Measurements from ENCODE around the gene MIGA1. TPM values are rescaled to one million over a fixed set of nuclear protein-coding genes. Genes with fewer than 3 reads are reported as not detected.

Gene MIGA1
- total and polyA plus RNA-seq, 2 of the 4 experiments (the other 2 are of a cell fraction), result 5.7 to 16.3 TPM

DNA sequence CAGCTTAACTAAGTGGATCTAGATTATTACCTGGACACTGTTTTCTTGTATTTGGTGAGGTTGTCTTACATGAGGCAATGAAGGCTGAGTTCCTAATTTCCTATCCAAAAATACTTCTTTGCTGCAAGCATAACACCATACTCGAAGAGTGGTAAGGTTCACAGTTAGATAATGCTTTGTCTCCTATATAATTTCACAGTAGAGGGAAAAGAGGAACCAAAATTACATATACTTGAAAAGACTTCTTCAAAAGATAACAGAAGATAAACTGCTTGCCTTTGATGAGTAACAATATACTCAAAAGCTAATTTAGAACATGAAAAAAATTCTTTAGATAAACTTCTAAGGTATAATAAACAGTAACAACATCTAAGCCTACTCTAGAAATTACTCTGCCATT is 40.2 kb upstream of the MIGA1 start:
- dilution Hi-C loops (cut with HindIII; ENCODE audit: low sequenced_read_pairs, unreplicated experiment) (no loop called here), intact Hi-C loops (cut with micrococcal nuclease) (no loop called here), in situ Hi-C loops (cut with MboI; ENCODE audit: low sequenced_read_pairs) (no loop called here)
- H3K4ac ChIP-seq (ENCODE audit: low read depth, low read length), result no peak overlapping the region
- H3K27ac ChIP-seq (ENCODE audit: insufficient read depth, low read length), result no peak overlapping the region
- H3K9me1 ChIP-seq (ENCODE audit: insufficient read depth, low read length), result peaks cover 3% of the 10 kb centered on the region; the same call in 1 of the 2 replicates
- ATAC-seq (ENCODE audit: low read depth), result no peak
- no CpG with 5 or more reads among the region's 1 CpG for WGBS, 2 experiments (ENCODE audit: extremely low coverage in 2 of 2, insufficient read length in 1 of 2)
- peak overlapping the region; percentile 18 for H2BK5ac ChIP-seq (ENCODE audit: low read depth, low read length, poor library complexity, severe bottlenecking)
- H3K27me3 ChIP-seq (ENCODE audit: control insufficient read depth, insufficient read depth, low read length), result no peaks in the 10 kb centered on the region
- no peak overlapping the region for H3K4me2 ChIP-seq (ENCODE audit: low read depth, low read length)
- no peak overlapping the region for H3K14ac ChIP-seq (replicated peaks; ENCODE audit: low read depth, low read length)
- H4K5ac ChIP-seq (ENCODE audit: low read depth, low read length), result no peak overlapping the region
- no peak overlapping the region for H2AK5ac ChIP-seq (ENCODE audit: low read depth, low read length)
- no peak overlapping the region for H3K18ac ChIP-seq (ENCODE audit: low read depth, low read length)
- no peak overlapping the region for H2AK9ac ChIP-seq (replicated peaks; ENCODE audit: low read depth, low read length, poor library complexity)
- no peak overlapping the region for H4K8ac ChIP-seq (ENCODE audit: low read depth in 2 of 2, low read length in 2 of 2)
- no peak overlapping the region for H4K91ac ChIP-seq (ENCODE audit: insufficient read depth, low read depth, low read length)
- peaks cover 9% of the 10 kb centered on the region for H3K36me3 ChIP-seq (ENCODE audit: control insufficient read depth, insufficient read depth, low read length)
- no peak overlapping the region for H3K23ac ChIP-seq (ENCODE audit: low read depth, low read length)
- no peak overlapping the region for H2AFZ ChIP-seq (replicated peaks; ENCODE audit: low read length, poor library complexity)
- H2BK20ac ChIP-seq (ENCODE audit: low read depth, low read length), result no peak overlapping the region
- DNase-seq, result no peak
- no peak overlapping the region for H3K56ac ChIP-seq (ENCODE audit: extremely low read depth, insufficient read depth, low read length)
- peaks cover 12 to 31% of the 10 kb centered on the region in 2 experiments for H3K79me1 ChIP-seq (ENCODE audit: low read depth in 1 of 2, low read length in 2 of 2)
- CTCF ChIA-PET, result no interaction called here
- no peaks in the 10 kb centered on the region for H3K9me3 ChIP-seq (ENCODE audit: control insufficient read depth, insufficient read depth, low read length)
- H2BK120ac ChIP-seq (ENCODE audit: low read depth, low read length), result no peak overlapping the region
- H3K4me1 ChIP-seq (ENCODE audit: control insufficient read depth, insufficient read depth, low read length), result no peaks in the 10 kb centered on the region
- peaks cover 10% of the 10 kb centered on the region; the same call in 1 of the 2 replicates for H4K20me1 ChIP-seq (ENCODE audit: insufficient read depth, low read length)
- TF ChIP-seq, protein P1, sequence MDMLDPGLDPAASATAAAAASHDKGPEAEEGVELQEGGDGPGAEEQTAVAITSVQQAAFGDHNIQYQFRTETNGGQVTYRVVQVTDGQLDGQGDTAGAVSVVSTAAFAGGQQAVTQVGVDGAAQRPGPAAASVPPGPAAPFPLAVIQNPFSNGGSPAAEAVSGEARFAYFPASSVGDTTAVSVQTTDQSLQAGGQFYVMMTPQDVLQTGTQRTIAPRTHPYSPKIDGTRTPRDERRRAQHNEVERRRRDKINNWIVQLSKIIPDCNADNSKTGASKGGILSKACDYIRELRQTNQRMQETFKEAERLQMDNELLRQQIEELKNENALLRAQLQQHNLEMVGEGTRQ (IDR thresholded peaks at IDR 0.05; ENCODE audit: low read depth, low read length), result no peak
- TF ChIP-seq, protein P2, sequence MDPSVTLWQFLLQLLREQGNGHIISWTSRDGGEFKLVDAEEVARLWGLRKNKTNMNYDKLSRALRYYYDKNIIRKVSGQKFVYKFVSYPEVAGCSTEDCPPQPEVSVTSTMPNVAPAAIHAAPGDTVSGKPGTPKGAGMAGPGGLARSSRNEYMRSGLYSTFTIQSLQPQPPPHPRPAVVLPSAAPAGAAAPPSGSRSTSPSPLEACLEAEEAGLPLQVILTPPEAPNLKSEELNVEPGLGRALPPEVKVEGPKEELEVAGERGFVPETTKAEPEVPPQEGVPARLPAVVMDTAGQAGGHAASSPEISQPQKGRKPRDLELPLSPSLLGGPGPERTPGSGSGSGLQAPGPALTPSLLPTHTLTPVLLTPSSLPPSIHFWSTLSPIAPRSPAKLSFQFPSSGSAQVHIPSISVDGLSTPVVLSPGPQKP (IDR thresholded peaks at IDR 0.05; ENCODE audit: borderline replicate concordance, low read depth, low read length), result no peak
- TF ChIP-seq MXI1 (IDR thresholded peaks at IDR 0.05; ENCODE audit: borderline replicate concordance, low read depth, low read length), result no peak
- no peak for TF ChIP-seq POLR2A (IDR thresholded peaks at IDR 0.05; ENCODE audit: low read depth, low read length)
- no peak for TF ChIP-seq CHD1 (IDR thresholded peaks at IDR 0.05; ENCODE audit: low read depth, low read length)
- TF ChIP-seq FOS (IDR thresholded peaks at IDR 0.05; ENCODE audit: low read depth, low read length), result no peak
- no peak for TF ChIP-seq SMC3 (IDR thresholded peaks at IDR 0.05; ENCODE audit: low read depth, low read length)
- TF ChIP-seq CEBPB (IDR thresholded peaks at IDR 0.05; ENCODE audit: low read depth, low read length), result no peak
- no peak for TF ChIP-seq RCOR1 (IDR thresholded peaks at IDR 0.05; ENCODE audit: insufficient replicate concordance, low read length)
- no peak for TF ChIP-seq RAD21 (IDR thresholded peaks at IDR 0.05; ENCODE audit: low read length)
- TF ChIP-seq NFE2L2 (IDR thresholded peaks at IDR 0.05; ENCODE audit: low read depth, low read length), result no peak
- POLR2A ChIA-PET (ENCODE audit: unreplicated experiment), result no interaction called here
- H3K4me3 ChIP-seq (ENCODE audit: insufficient read depth, low read depth, low read length), result no peak overlapping the region
- H3K9ac ChIP-seq (ENCODE audit: low read depth, low read length), result no peak overlapping the region
- BruUV-seq (replicated peaks), result no TSS peak
- H2BK15ac ChIP-seq (ENCODE audit: low read depth, low read length), result no peak overlapping the region

All from IMR-90 (cell line).